Measurements from ENCODE around the gene KRT36.

DNA sequence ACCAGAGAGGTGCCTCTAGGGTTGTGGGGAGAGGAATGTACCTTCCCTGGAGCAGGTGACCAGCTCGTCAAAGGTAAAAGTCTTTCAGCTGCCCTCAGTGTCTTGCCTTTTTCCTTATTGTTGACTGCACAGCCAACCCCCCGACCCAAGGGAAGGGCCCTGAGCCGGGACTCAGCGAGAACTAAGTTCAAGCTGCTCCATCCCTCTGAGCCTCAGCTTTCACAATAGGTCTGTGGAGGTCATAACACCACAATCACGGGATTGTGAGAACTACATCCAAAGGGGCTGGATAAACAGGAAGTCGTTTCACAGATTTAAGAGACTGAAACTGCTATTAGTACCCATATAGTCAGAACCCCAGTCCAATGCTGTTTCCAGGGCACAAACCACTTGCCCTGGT, 2.6 kb upstream of the KRT36 start:
- TF ChIP-seq EZH2phosphoT487 (IDR thresholded peaks at IDR 0.05; ENCODE audit: borderline replicate concordance) = no peak
- TF ChIP-seq CTCF (conservative IDR thresholded peaks at IDR 0.05; ENCODE audit: low read length) = no peak

Measured in Loucy (cell line).